HUES64 (cell line): ENCODE measurements around the gene SHANK3.

Experiments
- H3K27ac ChIP-seq: 2 replicates; pipeline ENCODE4 v1.7.0; 2013; ENCODE audit warnings: low read depth, low read length, inconsistent platforms
- H3K27me3 ChIP-seq: 2 replicates; pipeline ENCODE4 v1.6.1; 2013; ENCODE audit warnings: mild to moderate bottlenecking, low read length; ENCODE audit not compliant: insufficient read depth
- H3K36me3 ChIP-seq: 2 replicates; pipeline ENCODE4 v1.6.1; 2013; ENCODE audit warnings: mild to moderate bottlenecking, low read length; ENCODE audit not compliant: insufficient read depth
- H3K4me1 ChIP-seq: 2 replicates; pipeline ENCODE4 v1.6.1; 2013; ENCODE audit warnings: mild to moderate bottlenecking, low read length, moderate library complexity; ENCODE audit not compliant: insufficient read depth
- H3K4me3 ChIP-seq: 2 replicates; pipeline ENCODE4 v1.5.1; 2013; ENCODE audit warnings: mild to moderate bottlenecking, low read length, moderate library complexity
- H3K9ac ChIP-seq: 2 replicates; pipeline ENCODE4 v1.6.1; 2013; ENCODE audit warnings: mild to moderate bottlenecking, low read depth, low read length
- H3K9me3 ChIP-seq: 2 replicates; pipeline ENCODE4 v1.6.1; 2013; ENCODE audit warnings: low read depth, low read length; ENCODE audit not compliant: insufficient read depth
- WGBS: fragments of 150-250, 120-280 bp; methylation state at CpG from one replicate; pipeline ENCODE4 v1.1.7; 2013; ENCODE audit warnings: missing lambda C conversion rate; 5-methylcytosine and 5-hydroxymethylcytosine counted together

Gene SHANK3

DNA sequence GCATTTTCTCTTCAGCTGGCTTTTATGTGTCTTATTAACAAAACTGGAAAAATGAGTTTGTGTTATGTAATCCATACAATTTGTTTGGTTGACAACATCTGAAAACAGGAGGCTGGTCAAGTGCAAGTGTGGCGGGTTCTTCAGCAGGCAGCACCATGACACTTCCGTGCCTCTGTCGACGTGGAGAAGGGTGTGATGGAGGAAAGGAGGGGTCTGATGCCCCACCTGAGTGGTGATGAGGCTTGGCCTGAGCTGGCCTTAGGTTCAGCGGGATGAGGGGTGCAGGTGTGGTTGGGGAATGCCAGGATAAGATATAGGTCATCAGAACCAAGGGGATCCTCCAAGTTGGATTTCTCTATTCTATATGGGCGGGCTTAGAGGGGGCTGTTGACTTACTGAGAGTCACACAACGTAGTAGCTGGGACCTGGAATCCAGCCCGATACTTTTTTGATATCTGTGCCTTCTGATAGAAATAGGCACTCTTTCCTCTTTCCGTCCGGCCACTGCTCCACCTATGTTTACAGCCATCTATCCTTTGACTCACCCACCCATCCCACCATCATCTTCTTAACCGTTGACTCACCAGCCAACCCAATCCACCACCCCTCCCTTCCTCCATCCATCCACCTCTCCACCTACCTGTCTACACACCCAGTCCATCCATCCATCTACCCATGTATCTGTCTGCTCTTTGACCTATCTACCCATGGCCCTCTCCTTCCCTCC, 29.0 kb downstream of the SHANK3 start:
- Histone ChIP-seq H3K9ac (no peak overlapping the region), H3K27me3 (peaks cover 21% of the 10 kb centered on the region), H3K9me3 (no peaks in the 10 kb centered on the region), H3K27ac (no peak overlapping the region), H3K36me3 (no peaks in the 10 kb centered on the region), H3K4me1 (peaks cover 4% of the 10 kb centered on the region; the same call in 1 of the 2 replicates), H3K4me3 (no peak overlapping the region)
- 91% methylated on average over 11 of the region's 11 CpGs for WGBS

DNA sequence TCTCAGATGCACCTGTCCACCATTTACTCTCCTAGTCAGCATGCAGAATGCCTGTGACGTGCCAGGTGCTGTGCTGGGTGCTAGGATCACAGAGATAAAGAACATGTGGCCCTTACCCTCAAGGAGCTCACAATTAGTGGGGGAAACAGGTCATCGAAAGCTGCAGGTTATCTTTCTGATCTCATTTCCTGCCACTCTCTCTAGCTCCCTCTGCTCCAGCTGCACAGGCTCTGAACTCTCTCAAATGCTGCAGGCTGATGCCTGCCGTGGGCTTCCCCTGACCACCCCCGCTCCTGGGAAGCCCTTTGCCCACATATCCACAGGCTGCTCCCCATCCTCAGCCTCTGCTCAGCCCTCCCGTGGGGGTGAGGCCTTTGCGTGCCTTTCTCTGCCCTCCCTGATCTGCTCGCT, 29.6 kb downstream of the SHANK3 start:
- WGBS: 87% methylated on average over 7 of the region's 7 CpGs
- Histone ChIP-seq H3K4me3 (no peak overlapping the region), H3K9ac (no peak overlapping the region), H3K9me3 (no peaks in the 10 kb centered on the region), H3K4me1 (peaks cover 4% of the 10 kb centered on the region; the same call in 1 of the 2 replicates), H3K27me3 (peaks cover 16% of the 10 kb centered on the region), H3K27ac (no peak overlapping the region), H3K36me3 (no peaks in the 10 kb centered on the region)

DNA sequence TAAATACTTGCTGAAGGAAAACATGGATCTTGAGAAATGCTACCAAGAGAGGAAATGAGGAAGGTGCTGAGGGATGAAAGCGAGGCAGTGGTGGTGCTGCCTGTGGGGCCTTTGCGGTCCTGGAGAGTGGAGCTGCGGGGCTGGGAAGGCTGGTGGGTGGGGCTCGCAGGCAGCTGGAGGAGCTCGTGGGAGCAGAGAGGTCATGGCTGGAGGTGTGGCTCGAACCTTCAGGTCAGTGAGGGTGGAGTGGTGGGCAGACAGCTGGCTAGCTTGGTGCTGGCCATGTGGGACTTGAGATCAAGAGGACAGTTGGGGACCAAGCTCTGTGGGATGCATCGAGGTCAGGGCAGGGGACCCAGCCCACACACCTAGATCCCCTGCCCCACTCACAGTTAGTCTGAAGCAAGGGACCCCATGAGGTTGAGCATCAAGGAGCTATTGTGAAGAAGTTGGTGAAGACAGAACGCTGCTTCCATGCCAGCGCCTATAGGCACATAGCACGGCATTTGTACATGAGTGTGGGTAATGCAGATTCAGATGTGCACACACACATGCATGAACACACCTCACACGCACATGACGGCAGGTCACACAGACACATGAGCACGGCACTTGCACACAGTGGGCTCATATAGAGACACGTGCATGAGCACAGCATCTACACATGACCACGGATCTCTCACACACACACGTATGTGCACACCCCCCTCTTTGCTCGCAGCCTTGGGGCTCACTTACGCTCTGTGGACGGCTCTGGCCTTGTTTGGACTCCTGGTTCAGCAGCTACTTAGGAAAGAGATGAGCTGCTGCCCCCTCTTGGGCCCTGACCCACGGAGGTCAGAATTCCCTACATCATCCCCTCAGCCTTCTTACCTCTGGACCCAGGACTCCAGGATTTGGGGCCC, 30.4 kb downstream of the SHANK3 start:
- no peaks in the 10 kb centered on the region for H3K9me3 ChIP-seq
- no peak overlapping the region for H3K4me3 ChIP-seq
- peaks cover 11% of the 10 kb centered on the region for H3K27me3 ChIP-seq
- no peak overlapping the region for H3K9ac ChIP-seq
- no peaks in the 10 kb centered on the region for H3K36me3 ChIP-seq
- 92% methylated on average over 19 of the region's 20 CpGs for WGBS
- H3K4me1 ChIP-seq: peaks cover 4% of the 10 kb centered on the region; the same call in 1 of the 2 replicates
- no peak overlapping the region for H3K27ac ChIP-seq

DNA sequence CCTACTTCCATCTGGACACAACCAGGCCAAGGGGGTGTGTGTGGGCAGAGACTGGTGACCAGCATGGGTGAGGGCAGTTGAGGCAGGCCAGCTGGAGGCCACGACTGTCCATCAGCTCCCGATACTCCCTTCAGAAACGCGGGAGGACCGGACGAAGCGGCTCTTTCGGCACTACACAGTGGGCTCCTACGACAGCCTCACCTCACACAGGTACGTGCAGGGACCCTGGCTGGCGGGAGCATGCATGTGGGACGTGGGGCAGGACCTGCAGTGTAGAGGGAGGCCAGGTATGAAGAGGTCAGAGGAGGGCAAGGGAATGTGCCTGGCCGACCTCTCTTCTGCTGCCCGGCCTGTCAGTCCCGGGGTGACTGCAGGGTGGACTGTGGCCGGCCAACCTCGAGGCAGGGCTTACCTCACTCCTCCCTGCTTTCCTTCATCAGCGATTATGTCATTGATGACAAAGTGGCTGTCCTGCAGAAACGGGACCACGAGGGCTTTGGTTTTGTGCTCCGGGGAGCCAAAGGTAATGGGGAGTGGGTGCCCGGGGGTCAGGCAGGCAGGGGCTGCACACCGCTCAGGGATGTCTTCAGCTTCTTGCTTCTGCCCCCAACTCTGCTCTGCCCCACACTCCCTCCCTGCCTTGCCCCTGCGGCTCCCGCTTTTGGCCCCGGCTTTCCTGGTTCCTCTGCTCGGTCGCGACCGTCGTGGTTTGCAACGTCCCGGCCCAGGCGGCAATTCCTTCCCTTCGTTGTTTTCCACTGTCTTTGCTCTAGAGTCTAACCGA, 31.3 kb downstream of the SHANK3 start:
- Histone ChIP-seq H3K36me3 (no peaks in the 10 kb centered on the region), H3K27ac (no peak overlapping the region), H3K9me3 (no peaks in the 10 kb centered on the region), H3K4me3 (no peak overlapping the region), H3K9ac (no peak overlapping the region), H3K4me1 (peaks cover 4% of the 10 kb centered on the region; the same call in 1 of the 2 replicates), H3K27me3 (peaks cover 2% of the 10 kb centered on the region; the same call in 1 of the 2 replicates)
- WGBS: 93% methylated on average over 36 of the region's 36 CpGs

DNA sequence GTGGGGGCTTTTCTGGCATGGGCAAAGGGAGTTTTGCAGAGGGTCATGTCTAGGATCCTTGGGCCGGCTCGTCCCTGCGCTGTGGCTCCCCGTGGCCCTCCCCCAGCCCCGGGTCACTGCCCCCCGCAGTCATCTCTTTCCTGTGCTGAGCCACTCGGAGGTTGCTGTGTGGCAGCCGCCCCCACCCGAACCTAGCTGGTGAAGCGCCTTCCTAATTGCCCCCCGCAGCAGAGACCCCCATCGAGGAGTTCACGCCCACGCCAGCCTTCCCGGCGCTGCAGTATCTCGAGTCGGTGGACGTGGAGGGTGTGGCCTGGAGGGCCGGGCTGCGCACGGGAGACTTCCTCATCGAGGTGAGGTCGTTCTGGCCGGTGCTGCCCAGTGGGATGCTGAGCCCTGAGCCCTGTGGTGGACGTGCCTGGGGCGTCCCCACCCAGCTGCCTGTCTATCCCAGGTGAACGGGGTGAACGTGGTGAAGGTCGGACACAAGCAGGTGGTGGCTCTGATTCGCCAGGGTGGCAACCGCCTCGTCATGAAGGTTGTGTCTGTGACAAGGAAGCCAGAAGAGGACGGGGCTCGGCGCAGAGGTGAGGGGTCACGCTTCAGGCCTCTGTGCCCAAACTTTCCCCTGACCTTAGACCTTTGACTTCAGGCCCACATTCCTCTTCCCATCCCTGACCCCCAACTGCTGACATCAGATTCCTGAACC, 32.0 kb downstream of the SHANK3 start:
- H3K36me3 ChIP-seq: no peaks in the 10 kb centered on the region
- H3K4me1 ChIP-seq: peaks cover 4% of the 10 kb centered on the region; the same call in 1 of the 2 replicates
- H3K9me3 ChIP-seq: no peaks in the 10 kb centered on the region
- H3K9ac ChIP-seq: no peak overlapping the region
- 90% methylated on average over 37 of the region's 37 CpGs for WGBS
- H3K27ac ChIP-seq: no peak overlapping the region
- no peak overlapping the region for H3K4me3 ChIP-seq
- no peaks in the 10 kb centered on the region for H3K27me3 ChIP-seq

DNA sequence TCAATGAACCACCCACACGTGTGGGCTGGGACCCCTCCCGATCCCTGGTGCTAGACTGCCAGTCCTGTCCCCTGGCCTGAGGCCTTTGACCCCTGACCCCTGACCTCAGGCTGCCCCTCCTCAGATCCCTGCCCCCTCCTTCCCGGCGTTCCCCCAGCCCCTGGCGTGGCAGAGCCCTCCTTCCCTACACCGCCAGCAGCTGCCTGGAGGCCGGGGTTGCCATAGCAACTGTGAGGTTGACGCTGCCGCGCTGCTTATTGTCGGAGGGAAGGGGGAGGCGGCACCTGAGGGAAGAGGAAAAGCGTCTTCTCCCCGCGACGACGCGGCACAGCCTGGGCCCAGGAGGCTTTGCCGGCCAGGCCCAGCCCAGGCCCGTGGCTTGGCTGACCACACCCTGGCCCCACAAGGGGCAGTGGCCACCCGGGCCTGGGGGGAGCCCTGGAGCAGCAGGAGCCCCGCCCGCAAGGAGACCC, 32.6 kb downstream of the SHANK3 start:
- no peaks in the 10 kb centered on the region for H3K27me3 ChIP-seq
- H3K27ac ChIP-seq: no peak overlapping the region
- no peaks in the 10 kb centered on the region for H3K36me3 ChIP-seq
- H3K9me3 ChIP-seq: no peaks in the 10 kb centered on the region
- H3K9ac ChIP-seq: 0 out of 2 replicates have a peak overlapping the region, but pooled peaks have one; percentile 31
- peaks cover 4% of the 10 kb centered on the region; the same call in 1 of the 2 replicates for H3K4me1 ChIP-seq
- 8% methylated on average over 23 of the region's 23 CpGs for WGBS
- H3K4me3 ChIP-seq: peak overlapping the region; percentile 40

DNA sequence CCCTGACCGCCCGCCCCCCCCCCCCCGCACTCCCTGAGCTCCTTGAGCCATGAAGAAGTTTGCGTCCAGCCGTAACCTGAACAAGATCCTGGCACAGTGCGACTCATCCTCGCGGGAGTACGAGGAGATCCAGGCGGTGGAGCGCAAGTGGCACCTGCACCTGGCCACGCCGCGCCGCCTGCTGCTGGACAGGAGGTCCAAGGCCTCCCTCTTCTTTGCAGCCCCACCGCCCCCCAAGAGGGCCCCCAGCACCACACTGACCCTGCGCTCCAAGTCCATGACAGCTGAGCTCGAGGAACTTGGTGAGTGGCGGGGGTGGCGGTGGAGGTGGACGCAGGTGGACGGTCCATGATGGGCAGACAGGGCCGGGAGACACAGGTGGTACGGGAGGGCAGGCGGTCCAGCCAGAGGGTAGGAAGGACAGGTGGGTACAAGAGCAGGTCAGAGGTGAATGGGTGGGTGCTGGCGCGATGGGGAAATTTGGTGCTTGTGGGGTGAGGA, 33.3 kb downstream of the SHANK3 start:
- H3K9ac ChIP-seq: no peak overlapping the region
- H3K4me1 ChIP-seq: peaks cover 4% of the 10 kb centered on the region; the same call in 1 of the 2 replicates
- H3K27ac ChIP-seq: no peak overlapping the region
- H3K4me3 ChIP-seq: no peak overlapping the region
- H3K9me3 ChIP-seq: no peaks in the 10 kb centered on the region
- no peaks in the 10 kb centered on the region for H3K36me3 ChIP-seq
- H3K27me3 ChIP-seq: no peaks in the 10 kb centered on the region; the same call in 1 of the 2 replicates
- 89% methylated on average over 27 of the region's 27 CpGs for WGBS

DNA sequence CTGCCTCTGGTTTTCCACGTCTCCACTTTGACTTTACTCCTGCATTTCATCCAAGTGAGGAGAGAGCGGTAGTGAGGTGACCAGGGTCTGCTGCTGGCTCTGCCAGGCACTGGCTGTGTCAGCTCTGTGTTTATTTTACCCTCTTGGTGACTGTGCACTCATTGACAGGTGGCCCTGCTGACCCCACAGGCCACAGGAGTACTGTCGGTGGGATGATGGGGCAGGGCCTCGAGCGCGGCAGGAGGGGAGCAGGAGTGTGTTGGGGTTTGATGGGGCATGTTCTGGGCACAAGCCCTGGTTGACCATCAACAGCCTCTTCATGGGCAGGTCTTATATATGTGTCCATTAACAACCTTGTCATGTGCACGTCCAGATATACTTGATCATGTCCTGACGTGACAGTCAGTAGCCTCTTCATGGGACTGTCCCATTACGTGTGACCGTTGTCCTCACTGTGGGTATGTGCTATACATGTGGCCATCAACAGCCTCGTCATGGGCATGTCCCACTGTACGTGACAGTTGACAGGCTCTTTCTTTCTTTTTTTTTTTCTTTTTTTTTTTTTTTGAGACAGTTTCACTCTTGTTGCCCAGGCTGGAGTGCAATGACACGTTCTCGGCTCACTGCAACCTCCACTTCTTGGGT, 34.0 kb downstream of the SHANK3 start:
- 95% methylated on average over 14 of the region's 14 CpGs for WGBS
- H3K9ac ChIP-seq: no peak overlapping the region
- no peaks in the 10 kb centered on the region; the same call in 1 of the 2 replicates for H3K27me3 ChIP-seq
- H3K9me3 ChIP-seq: no peaks in the 10 kb centered on the region
- no peak overlapping the region for H3K27ac ChIP-seq
- no peaks in the 10 kb centered on the region for H3K36me3 ChIP-seq
- peaks cover 4% of the 10 kb centered on the region; the same call in 1 of the 2 replicates for H3K4me1 ChIP-seq
- H3K4me3 ChIP-seq: no peak overlapping the region

DNA sequence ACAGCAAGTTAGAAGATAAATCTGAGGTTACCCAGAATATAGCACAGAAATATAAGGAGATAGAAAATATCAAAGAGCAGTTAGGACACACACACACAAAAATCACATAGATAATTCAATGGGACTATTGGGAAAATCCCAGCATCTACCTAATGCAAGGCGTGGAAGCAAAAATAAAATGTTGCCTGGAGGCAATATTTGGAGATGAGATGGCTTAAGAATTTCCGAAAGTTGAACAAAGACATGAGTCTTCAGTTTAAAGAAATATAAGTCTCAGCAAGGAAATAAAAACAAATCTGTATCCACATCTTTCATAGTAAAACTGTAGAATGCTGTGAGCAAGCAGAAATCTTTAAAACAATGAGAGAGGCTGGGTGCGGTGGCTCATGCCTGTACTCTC, 35.9 kb downstream of the SHANK3 start:
- H3K4me3 ChIP-seq: no peak overlapping the region
- no peak overlapping the region for H3K9ac ChIP-seq
- no peaks in the 10 kb centered on the region for H3K36me3 ChIP-seq
- H3K9me3 ChIP-seq: no peaks in the 10 kb centered on the region
- no peaks in the 10 kb centered on the region; the same call in 1 of the 2 replicates for H3K27me3 ChIP-seq
- WGBS: 100% methylated on average over 3 of the region's 3 CpGs
- peaks cover 4% of the 10 kb centered on the region; the same call in 1 of the 2 replicates for H3K4me1 ChIP-seq
- H3K27ac ChIP-seq: no peak overlapping the region
